BLaER1 treated with 17β-estradiol and CSF1 and Interleukin-3, amounts not matched to agents 10 nM and 100 nM (cell line): ENCODE measurements around the gene CPHXL2.

Experiments used
- H3K27ac ChIP-seq, 11 experiments: shearing (Covaris generic); formaldehyde crosslinking; 2 replicates each; pipeline ENCODE4 v1.8.1; 2022
- H3K27me3 ChIP-seq, 11 experiments: shearing (Covaris generic); formaldehyde crosslinking; 2 replicates each; pipeline ENCODE4 v1.8.1; 2022
- H3K36me3 ChIP-seq, 11 experiments: shearing (Covaris generic); formaldehyde crosslinking; 2 replicates each; pipeline ENCODE4 v1.8.1; 2022
- H3K4me1 ChIP-seq, 10 experiments: shearing (Covaris generic); formaldehyde crosslinking; 2 replicates each; pipeline ENCODE4 v1.8.1; 2022
- H3K4me2 ChIP-seq, 11 experiments: shearing (Covaris generic); formaldehyde crosslinking; 2 replicates each; pipeline ENCODE4 v1.8.1; 2022
- H3K4me3 ChIP-seq, 10 experiments: shearing (Covaris generic); formaldehyde crosslinking; 2 replicates each; pipeline ENCODE4 v1.8.1; 2022
- H3K9ac ChIP-seq, 11 experiments: shearing (Covaris generic); formaldehyde crosslinking; 2 replicates each; pipeline ENCODE4 v1.8.1; 2022
- H3K9me3 ChIP-seq, 11 experiments: shearing (Covaris generic); formaldehyde crosslinking; replicated peaks in 1 of 11; 2 replicates each; pipeline ENCODE4 v1.8.1; 2022
- H4K20me1 ChIP-seq, 11 experiments: shearing (Covaris generic); formaldehyde crosslinking; 2 replicates each; pipeline ENCODE4 v1.8.1; 2022
- Cebpa-rat ChIP-seq, 11 experiments: shearing (Covaris generic); IDR thresholded peaks; 2 replicates each; pipeline ENCODE4 v1.8.1; 2022

The CPHXL2 gene

GRCh38 chr16:75676909-75677308 lies at the start of gene CPHXL2:
TSS of gene CPHXL2 (minus strand) at chr16:75677009. CDS start at chr16:75676999, 10 bp downstream.
- H3K9me3 ChIP-seq: peaks cover 0 to 5% (median 0%) of the 10 kb centered on the region in 11 experiments; a peak in 2 of 22 replicates
- no peak for TF ChIP-seq Cebpa-rat (IDR thresholded peaks at IDR 0.05)
- H3K4me1 ChIP-seq: peaks cover 0 to 15% (median 0%) of the 10 kb centered on the region in 10 experiments; a peak in 7 of 20 replicates
- no peak within 1 kb of the TSS for H3K27ac ChIP-seq
- H4K20me1 ChIP-seq: no peaks in the 10 kb centered on the region
- H3K27me3 ChIP-seq: no peaks in the 10 kb centered on the region
- no peak within 1 kb of the TSS for H3K4me2 ChIP-seq
- H3K4me3 ChIP-seq: no peak within 1 kb of the TSS
- H3K36me3 ChIP-seq: no peaks in the 10 kb centered on the region
- no peak within 1 kb of the TSS for H3K9ac ChIP-seq

GRCh38 chr16:75726390-75726789 lies 49.6 kb upstream of the CPHXL2 start, which contains the start of gene CPHXL:
TSS of gene CPHXL (minus strand) at chr16:75726490. CDS start at chr16:75726442, 48 bp downstream.
- Histone ChIP-seq H3K9ac (no peak within 1 kb of the TSS), H3K4me1 (no peaks in the 10 kb centered on the region), H3K27ac (no peak within 1 kb of the TSS), H3K9me3 (peaks cover 0 to 4% (median 0%) of the 10 kb centered on the region in 11 experiments; a peak in 1 of 22 replicates), H3K27me3 (no peaks in the 10 kb centered on the region), H3K4me3 (no peak within 1 kb of the TSS), H3K36me3 (no peaks in the 10 kb centered on the region), H4K20me1 (no peaks in the 10 kb centered on the region), H3K4me2 (no peak within 1 kb of the TSS)
- no peak for TF ChIP-seq Cebpa-rat (IDR thresholded peaks at IDR 0.05)

- no peak for TF ChIP-seq Cebpa-rat (IDR thresholded peaks at IDR 0.05)
- Histone ChIP-seq H3K27ac (no peak overlapping the region), H3K4me3 (no peak overlapping the region), H3K9me3 (peaks cover 22 to 38% (median 27%) of the 10 kb centered on the region in 11 experiments; a peak in 21 of 22 replicates), H3K9ac (no peak overlapping the region), H3K4me1 (peaks cover 7 to 18% (median 12%) of the 10 kb centered on the region in 10 experiments; a peak in 15 of 20 replicates), H3K4me2 (peak overlapping the region in 2 of 11 experiments; percentile 59 to 64; a peak in 2 of 22 replicates), H3K27me3 (no peaks in the 10 kb centered on the region), H3K36me3 (peaks cover 0 to 3% (median 0%) of the 10 kb centered on the region in 11 experiments; a peak in 2 of 22 replicates), H4K20me1 (no peaks in the 10 kb centered on the region)
Measured at GRCh38 chr16:75718452-75718851, 41.6 kb upstream of the CPHXL2 start.

- Histone ChIP-seq H3K36me3 (peaks cover 0 to 17% (median 2%) of the 10 kb centered on the region in 11 experiments; a peak in 7 of 22 replicates), H3K4me1 (peaks cover 6 to 13% (median 9%) of the 10 kb centered on the region in 10 experiments; a peak in 15 of 20 replicates), H3K4me3 (no peak overlapping the region), H4K20me1 (no peaks in the 10 kb centered on the region), H3K27me3 (no peaks in the 10 kb centered on the region), H3K9me3 (peaks cover 48 to 72% (median 55%) of the 10 kb centered on the region in 11 experiments), H3K4me2 (no peak overlapping the region), H3K27ac (no peak overlapping the region), H3K9ac (no peak overlapping the region)
- no peak for TF ChIP-seq Cebpa-rat (IDR thresholded peaks at IDR 0.05)
Measured at GRCh38 chr16:75714661-75715060, 37.9 kb upstream of the CPHXL2 start.

- TF ChIP-seq Cebpa-rat (IDR thresholded peaks at IDR 0.05): no peak
- Histone ChIP-seq H4K20me1 (no peaks in the 10 kb centered on the region), H3K9me3 (peaks cover 45 to 72% (median 54%) of the 10 kb centered on the region in 11 experiments), H3K9ac (no peak overlapping the region), H3K4me2 (no peak overlapping the region), H3K4me3 (no peak overlapping the region), H3K4me1 (0 out of 20 replicates have a peak, but pooled peaks cover 0 to 4% (median 0%) of the 10 kb centered on the region in 10 experiments), H3K27me3 (no peaks in the 10 kb centered on the region), H3K36me3 (peaks cover 0 to 17% (median 3%) of the 10 kb centered on the region in 11 experiments; a peak in 7 of 22 replicates), H3K27ac (no peak overlapping the region)
Measured at GRCh38 chr16:75710344-75710743, 33.5 kb upstream of the CPHXL2 start.

GRCh38 chr16:75703306-75703705 lies 26.5 kb upstream of the CPHXL2 start:
- Histone ChIP-seq H3K4me3 (no peak overlapping the region), H3K9ac (no peak overlapping the region), H3K4me2 (no peak overlapping the region), H3K27me3 (no peaks in the 10 kb centered on the region), H4K20me1 (no peaks in the 10 kb centered on the region), H3K4me1 (no peaks in the 10 kb centered on the region), H3K27ac (no peak overlapping the region), H3K36me3 (no peaks in the 10 kb centered on the region), H3K9me3 (peaks cover 2 to 23% (median 11%) of the 10 kb centered on the region in 11 experiments; a peak in 20 of 22 replicates)
- no peak for TF ChIP-seq Cebpa-rat (IDR thresholded peaks at IDR 0.05)

GRCh38 chr16:75702242-75702641 lies 25.4 kb upstream of the CPHXL2 start:
- Histone ChIP-seq H4K20me1 (no peaks in the 10 kb centered on the region), H3K4me1 (no peaks in the 10 kb centered on the region), H3K9me3 (peaks cover 0 to 15% (median 3%) of the 10 kb centered on the region in 11 experiments; a peak in 7 of 22 replicates), H3K4me3 (no peak overlapping the region), H3K9ac (no peak overlapping the region), H3K27me3 (no peaks in the 10 kb centered on the region), H3K36me3 (no peaks in the 10 kb centered on the region), H3K4me2 (no peak overlapping the region), H3K27ac (no peak overlapping the region)
- TF ChIP-seq Cebpa-rat (IDR thresholded peaks at IDR 0.05): 0 out of 22 replicates have a peak, but pooled peaks of 1 of the 11 experiments have one; percentile 16

GRCh38 chr16:75701361-75701760 lies 24.6 kb upstream of the CPHXL2 start, which contains the start of gene DUXB:
TSS of gene DUXB (minus strand) at chr16:75701461. CDS start at chr16:75701418, 43 bp downstream.
- no peak for TF ChIP-seq Cebpa-rat (IDR thresholded peaks at IDR 0.05)
- no peak within 1 kb of the TSS for H3K9ac ChIP-seq
- peaks cover 0 to 10% (median 0%) of the 10 kb centered on the region in 11 experiments; a peak in 3 of 22 replicates for H3K9me3 ChIP-seq
- H3K36me3 ChIP-seq: no peaks in the 10 kb centered on the region
- H4K20me1 ChIP-seq: no peaks in the 10 kb centered on the region
- no peak within 1 kb of the TSS for H3K4me2 ChIP-seq
- H3K27me3 ChIP-seq: no peaks in the 10 kb centered on the region
- no peaks in the 10 kb centered on the region for H3K4me1 ChIP-seq
- no peak within 1 kb of the TSS for H3K4me3 ChIP-seq
- H3K27ac ChIP-seq: no peak within 1 kb of the TSS

GRCh38 chr16:75697571-75697970 lies 20.8 kb upstream of the CPHXL2 start:
- no peaks in the 10 kb centered on the region for H3K27me3 ChIP-seq
- H3K4me1 ChIP-seq: no peaks in the 10 kb centered on the region
- no peak for TF ChIP-seq Cebpa-rat (IDR thresholded peaks at IDR 0.05)
- no peak overlapping the region for H3K9ac ChIP-seq
- no peaks in the 10 kb centered on the region for H4K20me1 ChIP-seq
- no peak overlapping the region for H3K4me3 ChIP-seq
- no peak overlapping the region for H3K4me2 ChIP-seq
- H3K9me3 ChIP-seq: no peaks in the 10 kb centered on the region
- no peak overlapping the region for H3K27ac ChIP-seq
- H3K36me3 ChIP-seq: no peaks in the 10 kb centered on the region

- H4K20me1 ChIP-seq: no peaks in the 10 kb centered on the region
- H3K4me3 ChIP-seq: no peak overlapping the region
- H3K27me3 ChIP-seq: no peaks in the 10 kb centered on the region
- no peaks in the 10 kb centered on the region for H3K4me1 ChIP-seq
- no peaks in the 10 kb centered on the region for H3K36me3 ChIP-seq
- no peak overlapping the region for H3K4me2 ChIP-seq
- no peak overlapping the region for H3K27ac ChIP-seq
- peaks cover 0 to 5% (median 0%) of the 10 kb centered on the region in 11 experiments; a peak in 5 of 22 replicates for H3K9me3 ChIP-seq
- no peak for TF ChIP-seq Cebpa-rat (IDR thresholded peaks at IDR 0.05)
- no peak overlapping the region for H3K9ac ChIP-seq
Measured at GRCh38 chr16:75695708-75696107, 18.9 kb upstream of the CPHXL2 start.
